ENCODE results near the gene PEAR1. TPM values are rescaled to one million over a fixed set of nuclear protein-coding genes. Genes with fewer than 3 reads are reported as not detected.

The PEAR1 gene
- total and polyA plus RNA-seq, 2 of the 4 experiments (the other 2 are of a cell fraction) = 2.0 to 44.4 TPM

- no peaks in the 10 kb centered on the region for H3K36me3 ChIP-seq (ENCODE audit: control insufficient read depth, insufficient read depth, low read length)
- no peak overlapping the region for H2BK120ac ChIP-seq (ENCODE audit: low read depth, low read length)
- no peak overlapping the region for H4K8ac ChIP-seq (ENCODE audit: low read depth in 2 of 2, low read length in 2 of 2)
- ChIA-PET CTCF (no interaction called here), POLR2A (ENCODE audit: unreplicated experiment) (no interaction called here)
- no peak overlapping the region for H4K5ac ChIP-seq (ENCODE audit: low read depth, low read length)
- no peak overlapping the region for H3K4me3 ChIP-seq (ENCODE audit: insufficient read depth, low read depth, low read length)
- no TSS peak for BruUV-seq (replicated peaks)
- no peak overlapping the region for H3K9ac ChIP-seq (ENCODE audit: low read depth, low read length)
- H3K4me2 ChIP-seq (ENCODE audit: low read depth, low read length) = no peak overlapping the region
- DNase-seq (no peak), ATAC-seq (ENCODE audit: low read depth) (no peak)
- H3K4me1 ChIP-seq (ENCODE audit: control insufficient read depth, insufficient read depth, low read length) = no peaks in the 10 kb centered on the region; the same call in 1 of the 2 replicates
- no peak overlapping the region for H2BK15ac ChIP-seq (ENCODE audit: low read depth, low read length)
- H3K23ac ChIP-seq (ENCODE audit: low read depth, low read length) = no peak overlapping the region
- intact Hi-C loops (cut with micrococcal nuclease) = no loop called here
- H3K56ac ChIP-seq (ENCODE audit: extremely low read depth, insufficient read depth, low read length) = no peak overlapping the region
- in situ Hi-C loops (cut with MboI; ENCODE audit: low sequenced_read_pairs) = no loop called here
- no peaks in the 10 kb centered on the region; the same call in 1 of the 2 replicates for H3K9me3 ChIP-seq (ENCODE audit: control insufficient read depth, insufficient read depth, low read length)
- peaks cover 92% of the 10 kb centered on the region for H3K27me3 ChIP-seq (ENCODE audit: control insufficient read depth, insufficient read depth, low read length)
- H3K14ac ChIP-seq (replicated peaks; ENCODE audit: low read depth, low read length) = no peak overlapping the region
- no peak overlapping the region for H2AK9ac ChIP-seq (replicated peaks; ENCODE audit: low read depth, low read length, poor library complexity)
- H3K4ac ChIP-seq (ENCODE audit: low read depth, low read length) = no peak overlapping the region
- no peak overlapping the region for H2AK5ac ChIP-seq (ENCODE audit: low read depth, low read length)
- no peaks in the 10 kb centered on the region for H3K9me1 ChIP-seq (ENCODE audit: insufficient read depth, low read length)
- 40% methylated on average over 1 of the region's 6 CpGs; no CpG with 5 or more reads in 1 of the 2 experiments for WGBS, 2 experiments (ENCODE audit: extremely low coverage in 2 of 2, insufficient read length in 1 of 2)
- H2BK20ac ChIP-seq (ENCODE audit: low read depth, low read length) = no peak overlapping the region
- H3K79me1 ChIP-seq (ENCODE audit: low read depth in 1 of 2, low read length in 2 of 2) = no peaks in the 10 kb centered on the region
- dilution Hi-C loops (cut with HindIII; ENCODE audit: low sequenced_read_pairs, unreplicated experiment) = no loop called here
- no peak overlapping the region for H2AFZ ChIP-seq (replicated peaks; ENCODE audit: low read length, poor library complexity)
- no peak for TF ChIP-seq FOS (IDR thresholded peaks at IDR 0.05; ENCODE audit: low read depth, low read length)
- no peak for TF ChIP-seq ELK1 (IDR thresholded peaks at IDR 0.05; ENCODE audit: borderline replicate concordance, low read depth, low read length)
- no peak for TF ChIP-seq RAD21 (IDR thresholded peaks at IDR 0.05; ENCODE audit: low read length)
- TF ChIP-seq MXI1 (IDR thresholded peaks at IDR 0.05; ENCODE audit: borderline replicate concordance, low read depth, low read length) = no peak
- TF ChIP-seq CTCF (conservative IDR thresholded peaks at IDR 0.05; ENCODE audit: low read depth, low read length) = no peak
- TF ChIP-seq CHD1 (IDR thresholded peaks at IDR 0.05; ENCODE audit: low read depth, low read length) = no peak
- no peak for TF ChIP-seq RFX5 (IDR thresholded peaks at IDR 0.05; ENCODE audit: low read depth, low read length)
- H4K20me1 ChIP-seq (ENCODE audit: insufficient read depth, low read length) = no peaks in the 10 kb centered on the region; the same call in none of the 2 replicates
- no peak overlapping the region for H3K27ac ChIP-seq (ENCODE audit: insufficient read depth, low read length)
- H3K18ac ChIP-seq (ENCODE audit: low read depth, low read length) = no peak overlapping the region
- H2BK5ac ChIP-seq (ENCODE audit: low read depth, low read length, poor library complexity, severe bottlenecking) = no peak overlapping the region
- no peak overlapping the region for H4K91ac ChIP-seq (ENCODE audit: insufficient read depth, low read depth, low read length)
Observed at GRCh38 chr1:156844102-156844501, 49.4 kb upstream of the PEAR1 start.

Measured in IMR-90 (cell line).